ENCODE measurements around the gene BLID.

- TF ChIP-seq CTCF (conservative IDR thresholded peaks at IDR 0.05; ENCODE audit: low read length) (0 out of 2 replicates have a peak, but pooled peaks have one; percentile 11), EZH2phosphoT487 (IDR thresholded peaks at IDR 0.05; ENCODE audit: borderline replicate concordance, low read depth, low read length) (no peak)
Measured at GRCh38 chr11:122101625-122102291, 14.3 kb downstream of the BLID start.
